Measurements from ENCODE around the gene LUC7L. TPM values are rescaled to one million over a fixed set of nuclear protein-coding genes. Genes with fewer than 3 reads are reported as not detected.

LUC7L gene
- total and polyA plus RNA-seq, 2 of the 8 experiments (the other 6 are each of a cell fraction or from before 2014, with no cell fraction given) = 49.7 to 129 TPM

DNA sequence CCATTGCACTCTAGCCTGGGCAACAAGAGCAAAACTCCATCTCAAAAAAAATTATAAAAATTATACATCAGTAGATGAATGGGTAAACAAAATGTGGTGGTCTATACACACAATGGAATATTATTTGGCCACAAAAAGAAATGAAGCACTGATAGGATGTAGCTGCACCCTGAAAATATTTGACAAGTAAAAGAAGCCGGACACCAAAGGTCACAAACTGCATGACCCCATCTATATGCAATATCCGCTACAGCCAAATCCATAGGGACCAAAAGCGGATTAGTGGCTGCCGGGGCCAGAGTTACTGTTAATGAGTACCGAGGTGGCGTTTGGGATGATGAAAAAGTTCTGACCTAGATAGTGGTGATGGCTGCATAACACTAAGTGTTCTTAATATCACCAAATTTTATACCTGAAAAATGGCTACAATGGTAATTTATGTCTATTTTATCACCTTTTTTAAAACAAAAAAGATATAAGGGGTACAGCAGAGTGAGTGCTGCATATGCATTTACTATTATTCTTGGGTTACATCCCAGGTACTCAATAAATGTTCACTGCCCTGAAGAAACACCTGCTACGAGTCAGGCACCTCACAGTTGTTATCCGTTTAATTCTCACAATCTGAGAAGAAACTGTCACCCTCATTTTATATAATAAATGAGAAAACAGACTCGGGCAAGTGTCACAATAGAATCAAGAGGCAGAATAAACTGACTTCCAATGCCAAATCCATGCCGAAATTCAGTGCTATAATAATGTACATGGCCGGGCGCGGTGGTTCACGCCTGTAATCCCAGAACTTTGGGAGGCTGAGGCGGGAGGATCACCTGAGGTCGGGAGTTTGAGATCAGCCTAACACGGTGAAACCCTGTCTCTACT, 49.8 kb downstream of the LUC7L start:
- ChIA-PET POLR2A (ENCODE audit: partially characterized antibody) (interaction anchor here (1.0 to 2.9 kb wide), 5 partner anchors 8 to 183 kb away, joined by 3 to 29 read pairs (median 5); partner anchors contain the start of gene HBM), CTCF (ENCODE audit: partially characterized antibody) (interaction anchor here (1.2 to 4.3 kb wide), 6 partner anchors 9 to 183 kb away, joined by 4 to 29 read pairs (median 8); no protein-coding TSS in a partner anchor)
- Histone ChIP-seq H4K5ac (ENCODE audit: insufficient read length, low read depth, low read length) (no peak overlapping the region), H3K4me2 (ENCODE audit: insufficient read depth in 1 of 2, low read depth in 2 of 2, low read length in 2 of 2) (peak overlapping the region in 1 of 2 experiments; percentile 83; a peak in 2 of 4 replicates), H3K18ac (ENCODE audit: extremely low read depth, low read length) (no peak overlapping the region), H3K36me3 (ENCODE audit: control insufficient read depth in 2 of 4, insufficient read depth in 4 of 4, low read length in 3 of 4) (no peaks in the 10 kb centered on the region), H4K8ac (ENCODE audit: extremely low read depth, insufficient read depth, low read length) (no peak overlapping the region), H3K27me3 (replicated peaks in 1 of 4; ENCODE audit: control insufficient read depth in 3 of 4, extremely low read depth in 1 of 4, insufficient read depth in 3 of 4, low read length in 3 of 4) (peaks cover 45 to 63% (median 57%) of the 10 kb centered on the region in 4 experiments), H3K4me1 (replicated peaks in 1 of 4; ENCODE audit: control insufficient read depth in 3 of 4, insufficient read depth in 4 of 4, low read length in 3 of 4) (peaks cover 0 to 5% (median 4%) of the 10 kb centered on the region in 4 experiments; a peak in 5 of 7 replicates), H3K23me2 (ENCODE audit: low read depth, low read length) (peaks cover 9% of the 10 kb centered on the region; the same call in 1 of the 2 replicates), H2BK12ac (ENCODE audit: low read depth, low read length) (no peak overlapping the region), H2BK5ac (ENCODE audit: low read depth, low read length) (no peak overlapping the region), H3K9me3 (ENCODE audit: insufficient read depth in 2 of 2, low read depth in 1 of 2, low read length in 1 of 2) (no peaks in the 10 kb centered on the region), H2BK20ac (ENCODE audit: low read length) (no peak overlapping the region), H2BK15ac (ENCODE audit: low read length) (no peak overlapping the region), H3K9ac (replicated peaks in 1 of 4; ENCODE audit: extremely low read depth in 1 of 4, low read depth in 3 of 4, low read length in 3 of 4) (no peak overlapping the region), H4K91ac (replicated peaks; ENCODE audit: insufficient read length, low read length) (no peak overlapping the region), H2BK120ac (replicated peaks; ENCODE audit: low read depth, low read length) (no peak overlapping the region), H3K4ac (replicated peaks; ENCODE audit: insufficient read length, low read depth, low read length) (no peak overlapping the region), H3K14ac (ENCODE audit: insufficient read length) (no peak overlapping the region), H3K56ac (replicated peaks; ENCODE audit: insufficient read length, low read depth, low read length) (no peak overlapping the region), H2AFZ (ENCODE audit: low read length) (no peak overlapping the region), H3K4me3 (ENCODE audit: extremely low read depth in 1 of 4, insufficient read depth in 2 of 4, low read depth in 3 of 4, low read length in 4 of 4) (0 out of 8 replicates have a peak overlapping the region, but pooled peaks of 1 of the 4 experiments have one; percentile 58), H2AK5ac (ENCODE audit: low read depth, low read length) (no peak overlapping the region), H4K20me1 (replicated peaks in 1 of 2; ENCODE audit: control insufficient read depth in 1 of 2, insufficient read depth in 2 of 2, low read length in 2 of 2) (peaks cover 11 to 19% of the 10 kb centered on the region in 2 experiments), H3K23ac (ENCODE audit: insufficient read length) (no peak overlapping the region), H3K79me1 (ENCODE audit: low read depth, low read length) (no peaks in the 10 kb centered on the region), H3K27ac (ENCODE audit: low read depth, low read length) (no peak overlapping the region), H3K79me2 (ENCODE audit: control insufficient read depth in 1 of 2, insufficient read depth in 2 of 2, low read length in 2 of 2) (no peaks in the 10 kb centered on the region)
- WGBS, 2 experiments (ENCODE audit: extremely low coverage in 1 of 2, insufficient coverage in 1 of 2, insufficient read length in 1 of 2, insufficient replicate concordance in 2 of 2, low coverage in 1 of 2, low lambda C conversion rate in 2 of 2, missing lambda C conversion rate in 1 of 2) = 90% methylated on average over 17 of the region's 17 CpGs; no CpG with 5 or more reads in 1 of the 2 experiments
- DNase-seq (ENCODE audit: low read depth in 1 of 2, low spot score in 2 of 2) (no peak), FAIRE-seq (no peak)
- TF ChIP-seq KDM4A (IDR thresholded peaks at IDR 0.05; ENCODE audit: low read depth, low read length, severe bottlenecking) (no peak), SUZ12 (IDR thresholded peaks at IDR 0.05; ENCODE audit: low read length) (0 out of 2 replicates have a peak, but pooled peaks have one; percentile 0), EZH2 (IDR thresholded peaks at IDR 0.05; ENCODE audit: low read depth, low read length, severe bottlenecking) (peak; percentile 22)
